ENCODE results near the gene IFNL3.
"Not testable (repeated sequence)": the region's sequence is repeated elsewhere in the genome, so short reads cannot be mapped to it uniquely, and the experiment has no call there.

The IFNL3 gene

DNA sequence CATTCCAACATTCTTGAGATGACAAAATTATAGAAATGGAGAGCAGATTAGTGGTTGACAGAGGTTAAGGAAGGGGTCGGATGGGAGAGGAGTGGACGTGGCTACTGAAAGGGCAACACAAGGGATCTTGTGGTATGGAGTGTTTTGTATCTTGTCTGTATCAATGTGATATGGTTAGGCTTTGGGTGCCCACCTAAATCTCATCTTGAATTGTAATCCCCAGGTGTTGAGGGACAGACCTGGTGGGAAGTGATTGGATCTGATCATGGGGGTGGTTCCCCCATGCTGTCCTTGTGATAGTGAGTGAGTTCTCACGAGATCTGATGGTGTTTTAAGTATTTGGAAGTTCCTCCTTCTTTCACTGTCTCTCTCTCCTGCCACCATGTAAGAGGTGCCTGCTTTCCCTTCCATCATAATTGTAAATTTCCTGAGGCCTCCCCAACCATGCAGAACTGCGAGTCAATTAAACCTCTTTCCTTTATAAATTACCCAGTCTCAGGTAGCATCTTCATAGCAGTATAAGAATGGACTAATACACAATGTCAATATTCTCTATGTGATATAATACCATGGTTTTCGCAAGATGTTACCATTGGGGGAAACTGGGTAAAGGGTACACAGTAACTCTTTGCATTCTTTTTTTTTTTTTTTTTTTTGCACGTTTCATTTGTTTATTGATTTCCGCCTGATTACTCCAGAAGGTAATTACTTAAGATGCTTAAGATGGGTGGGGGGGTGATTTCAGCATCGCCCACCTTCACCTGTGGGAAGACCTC lies 8.8 kb upstream of the IFNL3 start:
- no peak for DNase-seq (ENCODE audit: low spot score)

GRCh38 chr19:39252458-39252857 lies 7.7 kb upstream of the IFNL3 start:
- no peak for DNase-seq (ENCODE audit: low spot score)

DNA sequence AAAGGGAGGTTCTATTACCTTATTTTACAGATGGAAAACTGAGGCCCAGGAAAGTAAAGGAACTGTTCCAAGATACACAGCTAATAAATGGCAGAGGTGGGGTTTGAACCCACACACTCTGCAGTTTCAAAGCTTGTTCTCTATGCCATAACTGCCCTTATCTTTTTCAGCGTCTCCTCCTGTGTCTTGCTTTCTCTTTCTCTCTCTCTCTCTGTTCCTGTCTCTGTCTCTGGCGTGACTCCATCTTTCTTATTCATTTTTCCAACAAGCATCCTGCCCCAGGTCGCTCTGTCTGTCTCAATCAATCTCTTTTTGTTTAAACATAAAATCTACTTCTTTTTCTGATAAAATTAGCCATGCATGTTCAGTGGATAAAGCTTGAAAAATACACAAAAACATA lies 7.0 kb upstream of the IFNL3 start:
- no peak for DNase-seq (ENCODE audit: low spot score)

GRCh38 chr19:39251081-39251480 lies 6.3 kb upstream of the IFNL3 start:
- no peak for DNase-seq (ENCODE audit: low spot score)

- no peak for DNase-seq (ENCODE audit: low spot score)
Observed at GRCh38 chr19:39248806-39249205, 4.0 kb upstream of the IFNL3 start, which contains the start of gene IFNL4. Gene IFNL4, minus strand, starts transcription at chr19:39248856.

GRCh38 chr19:39247701-39248664 lies 3.2 kb upstream of the IFNL3 start:
- no peak for DNase-seq (ENCODE audit: low spot score)

DNA sequence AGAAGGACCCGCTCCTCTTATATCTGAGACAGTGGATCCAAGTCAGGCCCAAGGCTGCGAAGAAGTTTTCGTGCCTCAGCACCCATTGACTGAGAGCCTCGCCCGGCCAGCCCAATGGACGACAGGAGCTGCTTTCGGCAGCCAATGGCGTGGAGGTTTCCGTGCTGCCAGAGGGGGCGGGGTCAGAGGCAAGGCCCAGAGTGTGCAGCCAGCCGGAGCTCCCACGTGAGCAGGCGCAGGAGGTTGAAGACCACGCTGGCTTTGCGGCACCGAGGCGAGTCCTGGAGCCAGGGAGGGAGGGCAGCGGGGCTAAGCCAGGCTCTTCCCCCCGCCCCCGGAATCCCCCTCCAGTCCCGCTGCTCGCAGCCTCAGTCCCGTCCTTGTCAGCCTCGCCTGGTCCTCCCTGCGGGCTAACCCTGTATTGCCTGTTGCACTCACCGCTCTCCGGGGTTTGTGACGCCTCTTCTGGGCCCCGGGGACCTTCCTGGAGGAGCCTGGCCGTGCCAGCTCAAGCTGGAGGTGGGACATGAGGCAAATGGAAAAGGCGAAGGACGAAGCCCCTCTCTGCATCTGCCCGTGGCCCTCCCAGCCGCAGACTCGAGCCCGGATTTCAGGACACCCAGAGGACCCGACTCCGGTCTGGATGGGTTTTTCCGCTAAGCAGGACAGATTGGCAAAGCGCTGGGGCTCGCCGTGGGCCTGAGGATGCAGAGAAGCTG lies 2.3 kb upstream of the IFNL3 start:
- DNase-seq (ENCODE audit: low spot score): no peak

DNA sequence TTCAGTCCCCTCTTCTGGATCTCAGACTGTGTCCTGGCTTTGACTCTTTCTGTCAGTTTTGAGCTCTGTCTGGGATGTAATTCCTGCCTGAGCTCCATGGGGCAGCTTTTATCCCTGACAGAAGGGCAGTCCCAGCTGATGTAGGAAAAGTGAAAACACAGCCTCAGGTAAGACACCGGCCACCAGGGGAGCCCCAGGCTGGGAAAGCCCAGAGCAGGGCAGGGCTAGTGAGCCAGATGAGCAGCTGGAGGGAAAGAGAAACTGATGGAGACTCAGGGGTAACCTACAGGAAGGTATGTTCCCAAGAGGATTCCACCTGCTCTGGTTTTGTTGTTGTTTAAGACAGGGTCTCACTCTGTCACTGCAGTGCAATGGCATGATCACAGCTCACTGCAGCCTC lies 360 bp upstream of the IFNL3 start:
- DNase-seq (ENCODE audit: low spot score): not testable (repeated sequence)

- DNase-seq (ENCODE audit: low spot score): not testable (repeated sequence)
Observed at GRCh38 chr19:39243741-39244140, 1.1 kb downstream of the IFNL3 start.

DNA sequence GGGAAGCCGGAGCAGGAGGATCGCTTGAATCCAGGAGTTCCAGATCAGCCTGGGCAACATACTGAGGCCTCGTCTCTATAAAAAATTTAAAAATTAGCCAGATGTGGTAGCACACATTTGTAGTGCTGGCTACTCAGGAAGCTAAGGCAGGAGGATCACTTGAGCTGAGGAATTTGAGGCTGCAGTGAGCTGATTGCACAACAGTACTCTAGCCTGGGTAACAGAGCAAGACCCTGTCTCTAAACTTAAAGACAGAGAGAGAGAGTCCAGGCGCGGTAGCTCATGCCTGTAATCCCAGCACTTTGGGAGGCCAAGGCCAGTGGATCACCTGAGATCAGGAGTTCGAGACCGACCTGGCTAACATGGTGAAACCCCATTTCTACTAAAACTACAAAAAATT lies 4.4 kb downstream of the IFNL3 start:
- no peak for DNase-seq (ENCODE audit: low spot score)

GRCh38 chr19:39238944-39239343 lies 5.9 kb downstream of the IFNL3 start:
- no peak for DNase-seq (ENCODE audit: low spot score)

GRCh38 chr19:39238209-39238608 lies 6.6 kb downstream of the IFNL3 start:
- no peak for DNase-seq (ENCODE audit: low spot score)

DNA sequence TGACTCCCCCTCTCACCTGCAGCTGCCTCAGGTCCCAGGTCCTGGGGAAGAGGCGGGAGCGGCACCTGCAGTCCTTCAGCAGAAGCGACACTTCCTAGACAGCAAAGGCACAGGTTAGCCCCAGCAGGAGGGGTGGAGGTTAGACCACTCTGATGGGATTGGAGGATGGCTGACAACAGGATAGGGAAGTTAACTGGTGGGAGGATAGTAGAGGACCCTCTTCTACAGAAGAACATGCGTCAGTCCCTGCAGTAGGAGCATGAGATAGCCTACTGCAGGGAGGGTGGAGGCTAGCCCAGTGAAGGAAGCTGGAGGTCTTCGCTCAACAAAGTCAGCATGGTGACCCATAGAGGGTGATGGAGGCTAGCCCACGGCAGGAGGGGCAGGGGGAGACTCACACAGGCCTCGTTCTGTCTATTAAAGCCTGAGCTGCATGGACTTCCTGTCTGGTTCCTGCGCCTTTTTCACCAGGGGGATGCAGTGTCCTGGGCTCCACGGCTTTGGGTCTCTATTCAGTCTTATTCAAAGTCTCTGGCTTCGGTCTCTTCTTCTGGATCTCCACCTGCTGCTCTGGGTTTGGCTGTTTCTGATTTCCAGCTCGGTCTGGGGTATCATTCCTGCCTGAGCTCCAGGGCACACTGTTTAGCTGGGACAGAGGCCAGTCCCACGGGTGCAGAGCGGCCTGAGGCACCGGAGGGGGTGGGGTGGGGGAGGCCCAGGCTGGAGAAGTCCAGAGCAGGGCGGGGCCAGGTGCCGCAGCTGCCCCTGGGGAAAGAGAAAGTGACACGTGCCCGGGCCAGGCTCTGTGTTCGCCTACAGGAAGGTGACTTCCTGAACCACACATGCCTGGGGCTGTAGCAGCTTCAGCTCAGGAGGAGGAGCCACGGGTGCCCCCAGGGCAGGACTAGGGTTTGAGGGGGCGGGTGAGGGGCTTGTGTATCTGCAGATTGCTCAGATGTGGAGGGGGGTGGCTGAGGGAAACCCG lies 7.3 kb downstream of the IFNL3 start:
- DNase-seq (ENCODE audit: low spot score): no peak

GRCh38 chr19:39236527-39236926 lies 8.3 kb downstream of the IFNL3 start:
- DNase-seq (ENCODE audit: low spot score): no peak

DNA sequence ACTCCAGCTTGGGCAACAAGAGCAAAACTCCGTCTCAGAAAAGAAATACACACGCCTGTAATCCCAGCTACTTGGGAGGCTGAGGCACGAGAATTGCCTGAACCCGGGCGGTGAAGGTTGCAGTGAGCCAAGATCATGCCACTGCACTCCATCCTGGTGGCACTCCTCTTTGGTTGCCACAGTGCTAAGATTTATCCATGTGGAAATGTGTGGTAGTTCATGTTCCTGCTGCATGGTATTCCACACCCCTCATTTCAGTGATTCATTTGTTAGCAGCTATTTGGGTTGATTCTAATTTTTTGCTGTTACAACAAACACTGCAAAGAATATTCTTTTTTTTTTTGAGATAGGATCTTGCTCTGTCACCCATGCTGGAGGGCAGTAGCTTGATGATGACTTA lies 12.1 kb downstream of the IFNL3 start:
- no peak for DNase-seq (ENCODE audit: low spot score)

GRCh38 chr19:39230096-39230764 lies 14.6 kb downstream of the IFNL3 start:
- no peak for DNase-seq (ENCODE audit: low spot score)

GRCh38 chr19:39224910-39225309 lies 19.9 kb downstream of the IFNL3 start:
- no peak for DNase-seq (ENCODE audit: low spot score)

DNA sequence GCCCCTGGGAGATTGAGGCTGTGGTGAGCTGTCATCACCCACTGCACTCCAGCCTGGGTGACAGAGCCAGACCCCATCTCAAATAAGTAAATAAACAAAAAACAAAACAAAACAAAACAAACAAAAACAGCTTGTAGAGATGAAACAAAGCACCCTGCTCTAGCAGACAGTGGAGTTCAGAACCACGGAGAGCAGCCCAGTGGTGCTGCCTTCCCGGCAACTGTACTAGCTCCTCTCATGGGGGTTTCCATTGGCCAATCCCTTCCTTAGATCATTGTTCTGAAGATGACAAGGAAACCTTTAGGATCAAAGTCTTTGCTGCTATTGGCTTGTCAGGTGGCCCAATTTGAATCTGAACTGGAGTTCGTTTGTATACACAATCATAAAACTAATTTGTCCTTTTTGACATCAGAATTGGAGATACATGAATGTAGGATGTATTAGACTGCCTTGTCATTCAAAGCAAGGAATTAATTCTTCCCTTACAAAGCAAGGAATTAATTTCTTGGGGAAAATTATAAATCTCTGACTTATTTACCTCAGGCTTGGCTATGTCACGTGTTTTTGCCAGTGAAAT lies 21.0 kb downstream of the IFNL3 start:
- DNase-seq (ENCODE audit: low spot score): no peak

- DNase-seq (ENCODE audit: low spot score): not testable (repeated sequence)
Observed at GRCh38 chr19:39219108-39219507, 25.7 kb downstream of the IFNL3 start.

All from kidney capillary endothelial cell (primary cell).